NT2/D1 (cell line): ENCODE results near the gene MCTP1.

Source experiments
- DNase-seq: peaks from one replicate; pipeline ENCODE4 v3.0.0-alpha.2; 2011; ENCODE audit warnings: low read depth, low spot score
- H3K27me3 ChIP-seq: 2 replicates; pipeline ENCODE4 v1.6.0; 2011; ENCODE audit warnings: mild to moderate bottlenecking; ENCODE audit not compliant: insufficient read length, insufficient read depth
- H3K36me3 ChIP-seq: 2 replicates; pipeline ENCODE4 v1.6.1; 2011; ENCODE audit warnings: mild to moderate bottlenecking, low read length, mixed read lengths; ENCODE audit not compliant: insufficient read depth, insufficient read length
- H3K4me1 ChIP-seq: 2 replicates; pipeline ENCODE4 v1.5.1; 2011; ENCODE audit not compliant: insufficient read depth, insufficient read length
- H3K4me3 ChIP-seq: 2 replicates; pipeline ENCODE4 v1.5.1; 2011; ENCODE audit warnings: low read depth; ENCODE audit not compliant: insufficient read length
- H3K9ac ChIP-seq: 2 replicates; pipeline ENCODE4 v1.6.0; 2011; ENCODE audit warnings: low read depth; ENCODE audit not compliant: insufficient read length
- H3K9me3 ChIP-seq: 2 replicates; pipeline ENCODE4 v1.5.1; 2011; ENCODE audit warnings: mild to moderate bottlenecking, low read length; ENCODE audit not compliant: insufficient read depth
- SUZ12 ChIP-seq: IDR thresholded peaks from 2 replicates; pipeline ENCODE4 v1.6.1; 2011; ENCODE audit not compliant: insufficient read length, insufficient read depth; ENCODE audit errors: extremely low read depth
- YY1 ChIP-seq: IDR thresholded peaks from 2 replicates; pipeline ENCODE4 v1.6.1; 2011; ENCODE audit not compliant: insufficient read length, insufficient read depth
- ZNF274 ChIP-seq: IDR thresholded peaks from 2 replicates; pipeline ENCODE4 v1.6.1; 2011; ENCODE audit warnings: mild to moderate bottlenecking, low read depth, low read length

Gene MCTP1

GRCh38 chr5:94745786-94746730 lies 538.8 kb downstream of the MCTP1 start:
- Histone ChIP-seq H3K27me3 (no peaks in the 10 kb centered on the region), H3K9ac (no peak overlapping the region), H3K9me3 (no peaks in the 10 kb centered on the region), H3K4me1 (no peaks in the 10 kb centered on the region), H3K4me3 (no peak overlapping the region), H3K36me3 (no peaks in the 10 kb centered on the region)
- no peak for DNase-seq
- no peak for TF ChIP-seq SUZ12

GRCh38 chr5:94744906-94745305 lies 540.0 kb downstream of the MCTP1 start:
- H3K4me1 ChIP-seq = no peaks in the 10 kb centered on the region
- no peak overlapping the region for H3K4me3 ChIP-seq
- TF ChIP-seq YY1 (no peak), SUZ12 (no peak), ZNF274 (no peak)
- DNase-seq = no peak
- no peak overlapping the region for H3K9ac ChIP-seq
- no peaks in the 10 kb centered on the region for H3K27me3 ChIP-seq
- no peaks in the 10 kb centered on the region for H3K36me3 ChIP-seq
- no peaks in the 10 kb centered on the region for H3K9me3 ChIP-seq

- no peak overlapping the region for H3K9ac ChIP-seq
- H3K4me3 ChIP-seq = no peak overlapping the region
- DNase-seq = no peak
- H3K36me3 ChIP-seq = no peaks in the 10 kb centered on the region
- TF ChIP-seq ZNF274 = no peak
- TF ChIP-seq SUZ12 = no peak
- no peak for TF ChIP-seq YY1
- no peaks in the 10 kb centered on the region for H3K27me3 ChIP-seq
- H3K9me3 ChIP-seq = no peaks in the 10 kb centered on the region
- H3K4me1 ChIP-seq = no peaks in the 10 kb centered on the region
Measured at GRCh38 chr5:94742852-94743251, 542.0 kb downstream of the MCTP1 start.

GRCh38 chr5:94740286-94740685 lies 544.6 kb downstream of the MCTP1 start:
- Histone ChIP-seq H3K4me3 (no peak overlapping the region), H3K4me1 (no peaks in the 10 kb centered on the region), H3K9me3 (no peaks in the 10 kb centered on the region), H3K36me3 (no peaks in the 10 kb centered on the region), H3K9ac (no peak overlapping the region), H3K27me3 (no peaks in the 10 kb centered on the region)
- TF ChIP-seq SUZ12 = no peak
- no peak for TF ChIP-seq ZNF274
- TF ChIP-seq YY1 = no peak
- no peak for DNase-seq

GRCh38 chr5:94736498-94736897 lies 548.4 kb downstream of the MCTP1 start:
- Histone ChIP-seq H3K27me3 (no peaks in the 10 kb centered on the region), H3K9me3 (no peaks in the 10 kb centered on the region), H3K9ac (no peak overlapping the region), H3K4me1 (no peaks in the 10 kb centered on the region), H3K4me3 (no peak overlapping the region), H3K36me3 (no peaks in the 10 kb centered on the region)
- no peak for TF ChIP-seq ZNF274
- no peak for TF ChIP-seq YY1
- no peak for TF ChIP-seq SUZ12
- no peak for DNase-seq

GRCh38 chr5:94731471-94731870 lies 553.4 kb downstream of the MCTP1 start:
- H3K9ac ChIP-seq = no peak overlapping the region

GRCh38 chr5:94725142-94725541 lies 559.8 kb downstream of the MCTP1 start:
- H3K4me3 ChIP-seq = no peak overlapping the region
- no peaks in the 10 kb centered on the region for H3K9me3 ChIP-seq
- TF ChIP-seq YY1 (no peak), ZNF274 (no peak), SUZ12 (no peak)
- no peaks in the 10 kb centered on the region for H3K36me3 ChIP-seq
- no peaks in the 10 kb centered on the region for H3K4me1 ChIP-seq
- H3K9ac ChIP-seq = no peak overlapping the region
- DNase-seq = no peak
- H3K27me3 ChIP-seq = no peaks in the 10 kb centered on the region

More at GRCh38 chr5:94731471-94731870, 553.4 kb downstream of the MCTP1 start:
- no peak for DNase-seq
- H3K27me3 ChIP-seq = no peaks in the 10 kb centered on the region
- H3K4me3 ChIP-seq = no peak overlapping the region
- H3K4me1 ChIP-seq = no peaks in the 10 kb centered on the region
- H3K9me3 ChIP-seq = no peaks in the 10 kb centered on the region
- no peak for TF ChIP-seq SUZ12
- TF ChIP-seq ZNF274 = no peak
- no peak for TF ChIP-seq YY1
- no peaks in the 10 kb centered on the region for H3K36me3 ChIP-seq
